GM21526 (cell line): Measurements from ENCODE around the gene NUBP2.

Experiments used
- ATAC-seq: cut with Tn5 transposase; IDR thresholded peaks from one replicate; pipeline ENCODE4 v1.9.1; 2021; ENCODE audit warnings: moderate library complexity; ENCODE audit not compliant: unreplicated experiment, low FRiP score

Gene NUBP2

DNA sequence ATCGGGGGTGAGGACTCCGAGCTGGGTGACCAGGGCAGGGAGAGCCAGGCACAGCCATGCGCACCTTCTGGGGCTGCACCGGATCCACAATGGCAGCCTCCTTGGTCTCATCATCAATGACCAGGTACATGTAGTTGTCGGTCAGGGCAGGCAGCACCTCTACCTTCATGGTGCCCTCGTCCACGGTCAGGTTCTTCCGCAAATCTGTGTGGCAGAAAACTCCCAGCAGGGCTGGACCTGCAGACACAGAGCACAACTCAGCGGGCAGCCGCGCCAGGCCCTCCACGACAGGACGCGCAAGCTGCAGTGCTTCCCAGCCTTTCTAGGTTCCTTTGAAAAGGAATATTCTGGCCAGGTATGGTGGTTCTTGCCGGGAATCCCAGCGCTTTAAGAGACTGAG lies 40.0 kb downstream of the NUBP2 start:
- ATAC-seq: no peak

DNA sequence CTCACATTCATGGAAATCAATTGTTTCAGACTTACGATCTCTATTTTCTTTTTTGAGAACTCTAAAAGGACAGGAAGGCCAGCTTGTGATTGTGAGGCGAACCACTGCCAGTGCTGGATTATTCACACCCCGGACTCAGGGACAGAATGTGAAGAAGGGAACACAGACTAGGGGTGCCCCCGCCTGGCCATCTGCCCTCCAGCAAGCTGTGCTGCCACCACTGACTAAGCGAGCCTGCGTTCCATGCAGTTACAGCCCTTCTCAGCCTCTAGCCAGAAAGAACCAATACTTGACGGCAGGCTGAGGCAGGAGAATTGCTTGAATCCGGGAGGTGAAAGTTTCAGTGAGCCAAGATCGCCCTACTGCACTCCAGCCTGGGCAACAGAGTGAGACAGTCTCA lies 41.1 kb downstream of the NUBP2 start:
- ATAC-seq: no peak

DNA sequence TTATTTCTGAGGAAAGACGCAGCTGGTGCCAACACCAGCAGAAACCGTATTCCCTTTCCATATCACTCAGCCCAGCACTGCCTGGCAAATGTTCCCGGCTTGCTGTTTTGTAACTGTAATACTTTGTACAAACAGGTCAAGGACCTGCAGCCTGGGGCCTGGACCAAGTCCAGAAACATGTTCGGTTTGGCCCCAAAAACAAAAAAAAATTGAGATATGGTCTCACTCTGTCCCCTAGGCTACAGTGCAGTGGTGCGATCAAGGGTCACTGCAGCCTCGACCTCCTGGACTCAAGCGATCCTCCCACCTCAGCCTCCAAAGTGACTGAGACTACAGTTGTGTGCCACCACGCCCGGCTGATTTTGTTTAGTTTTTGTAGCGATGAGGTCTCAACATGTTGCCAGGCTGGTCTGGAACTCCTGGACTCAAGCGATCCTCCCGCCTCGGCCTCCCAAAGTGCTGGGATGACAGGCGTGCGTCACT lies 42.7 kb downstream of the NUBP2 start:
- no peak for ATAC-seq

DNA sequence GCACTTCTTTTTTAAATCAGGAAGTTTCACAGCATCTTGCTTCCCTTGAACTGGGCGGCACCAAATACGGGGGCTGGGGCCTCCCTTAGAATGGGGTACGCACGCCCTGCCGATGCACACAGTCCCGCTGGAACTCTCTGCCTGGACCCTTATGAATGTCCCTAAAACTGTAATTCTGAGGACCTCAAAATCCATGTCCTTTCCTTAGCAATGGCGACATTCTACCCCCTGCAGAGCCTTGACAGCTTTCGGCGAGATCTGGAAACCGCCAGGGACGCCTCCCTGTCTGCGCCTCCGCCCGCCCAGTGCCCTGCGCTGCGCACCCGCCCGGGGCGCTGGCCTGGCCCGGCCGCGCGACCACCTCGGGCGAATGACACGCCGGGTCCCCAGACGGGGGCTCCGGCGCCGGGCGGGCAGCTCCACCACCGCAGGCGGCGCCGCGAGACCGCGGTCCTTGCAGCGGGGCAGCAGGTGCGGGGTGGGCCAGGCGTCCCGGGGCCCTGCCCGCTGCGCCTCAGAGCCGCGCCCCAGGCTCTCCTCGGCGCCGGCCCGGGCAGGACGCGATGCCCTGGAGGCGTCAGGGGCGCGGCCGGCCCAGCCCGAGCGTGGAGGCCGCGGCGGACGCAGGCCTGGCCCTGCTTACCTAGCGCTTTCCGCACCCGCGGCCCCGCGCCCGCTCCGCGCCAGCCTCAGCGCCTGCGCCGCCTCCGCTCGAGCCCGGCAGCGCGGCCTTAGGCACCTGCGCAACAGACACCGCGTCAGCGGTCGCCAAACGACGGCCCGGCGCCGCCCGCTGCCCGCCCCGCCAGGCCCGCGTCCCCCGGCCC lies 43.3 kb downstream of the NUBP2 start:
- peak; percentile 53 for ATAC-seq

DNA sequence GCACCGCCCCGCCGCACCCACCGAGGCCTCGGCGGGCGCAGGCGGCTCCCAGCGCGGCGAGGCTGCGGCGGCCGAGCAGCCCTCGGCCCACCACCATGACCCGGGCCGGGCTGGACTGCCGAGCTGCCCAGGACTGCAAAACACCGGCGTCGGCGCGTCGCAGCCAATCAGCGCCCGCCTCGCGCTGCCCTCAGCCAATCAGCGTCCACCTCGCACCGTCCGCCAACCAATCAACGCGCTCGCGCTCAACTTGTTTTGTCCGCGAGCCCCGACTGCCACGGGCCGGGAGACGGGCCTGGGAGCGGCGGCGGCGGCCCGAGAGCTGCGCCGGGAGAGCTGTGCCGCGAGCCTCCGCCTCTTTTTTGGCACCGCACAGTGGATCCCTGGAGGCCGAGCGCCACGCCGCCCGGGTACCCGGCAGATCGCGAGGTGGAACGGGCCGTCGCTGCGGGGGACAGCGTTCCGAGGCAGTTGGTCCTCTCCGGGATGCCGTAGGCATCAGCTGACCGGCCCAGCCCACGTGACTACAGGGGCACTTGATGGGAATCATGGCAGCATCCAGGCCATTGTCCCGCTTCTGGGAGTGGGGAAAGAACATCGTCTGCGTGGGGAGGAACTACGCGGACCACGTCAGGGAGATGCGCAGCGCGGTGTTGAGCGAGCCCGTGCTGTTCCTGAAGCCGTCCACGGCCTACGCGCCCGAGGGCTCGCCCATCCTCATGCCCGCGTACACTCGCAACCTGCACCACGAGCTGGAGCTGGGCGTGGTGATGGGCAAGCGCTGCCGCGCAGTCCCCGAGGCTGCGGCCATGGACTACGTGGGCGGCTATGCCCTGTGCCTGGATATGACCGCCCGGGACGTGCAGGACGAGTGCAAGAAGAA lies 44.2 kb downstream of the NUBP2 start, which contains the start of the genes FAHD1 and HAGH:
Gene FAHD1, plus strand, starts transcription at position 516 of the 883 bp plus-strand sequence. Its CDS starts 33 bp downstream, at position 549.
Gene HAGH, minus strand, starts transcription at position 135 of the 883 bp plus-strand sequence. Its CDS starts 38 bp downstream, at position 97.
- peak; percentile 69 for ATAC-seq

DNA sequence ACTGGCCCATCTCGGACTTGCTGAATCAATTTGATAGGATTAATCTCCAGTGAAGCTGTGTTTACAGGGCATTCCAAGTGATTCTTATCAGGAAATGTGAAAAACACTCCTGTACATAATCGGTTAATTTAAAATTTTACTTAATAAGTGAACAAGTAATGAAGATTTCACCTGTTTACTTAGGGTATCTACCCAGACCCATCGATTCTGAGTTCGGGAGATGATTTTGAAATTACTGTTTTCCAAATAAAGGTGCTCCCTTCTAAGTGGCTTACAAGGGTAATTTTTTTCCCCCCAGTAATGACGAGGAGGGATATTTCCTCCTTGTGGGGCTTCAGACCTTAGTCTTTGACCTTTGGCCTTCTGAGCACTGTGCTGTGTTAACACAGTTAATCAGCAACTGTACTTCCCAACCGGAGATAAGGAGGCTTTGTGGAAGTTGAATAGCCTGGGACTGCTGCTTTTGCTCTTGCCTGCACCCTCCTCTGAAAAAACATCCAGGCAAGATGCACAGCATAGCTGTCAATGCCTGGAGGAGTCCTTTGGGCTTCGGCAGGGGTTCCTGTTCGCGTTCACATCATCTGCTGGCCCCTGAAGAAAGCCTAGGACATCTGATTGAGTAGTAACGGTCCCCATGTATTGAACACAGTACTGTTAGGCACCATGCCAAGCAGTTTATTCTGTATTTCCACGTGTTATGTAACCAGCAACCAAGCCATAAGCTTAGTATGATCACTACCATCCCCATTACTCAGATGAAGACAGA lies 46.1 kb downstream of the NUBP2 start:
- ATAC-seq: no peak

DNA sequence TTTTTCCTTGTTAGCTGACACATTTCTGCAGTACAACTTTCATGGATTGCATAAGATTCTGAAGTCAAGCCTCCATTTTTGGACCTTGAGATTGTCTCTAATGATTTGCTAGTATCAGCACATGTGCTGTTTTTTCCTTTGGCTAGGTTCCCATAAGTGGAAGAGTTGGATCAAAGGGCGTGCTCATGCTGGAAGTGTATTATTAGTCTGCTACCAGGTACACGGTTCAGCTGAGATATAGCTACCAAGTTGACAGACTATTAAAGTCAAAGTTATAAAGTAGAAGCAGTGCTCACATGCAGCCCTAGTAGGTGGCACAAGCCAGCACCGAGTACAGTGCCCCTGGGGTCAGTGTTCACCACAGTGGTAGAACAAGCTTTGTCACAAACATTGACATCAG lies 47.5 kb downstream of the NUBP2 start:
- no peak for ATAC-seq

DNA sequence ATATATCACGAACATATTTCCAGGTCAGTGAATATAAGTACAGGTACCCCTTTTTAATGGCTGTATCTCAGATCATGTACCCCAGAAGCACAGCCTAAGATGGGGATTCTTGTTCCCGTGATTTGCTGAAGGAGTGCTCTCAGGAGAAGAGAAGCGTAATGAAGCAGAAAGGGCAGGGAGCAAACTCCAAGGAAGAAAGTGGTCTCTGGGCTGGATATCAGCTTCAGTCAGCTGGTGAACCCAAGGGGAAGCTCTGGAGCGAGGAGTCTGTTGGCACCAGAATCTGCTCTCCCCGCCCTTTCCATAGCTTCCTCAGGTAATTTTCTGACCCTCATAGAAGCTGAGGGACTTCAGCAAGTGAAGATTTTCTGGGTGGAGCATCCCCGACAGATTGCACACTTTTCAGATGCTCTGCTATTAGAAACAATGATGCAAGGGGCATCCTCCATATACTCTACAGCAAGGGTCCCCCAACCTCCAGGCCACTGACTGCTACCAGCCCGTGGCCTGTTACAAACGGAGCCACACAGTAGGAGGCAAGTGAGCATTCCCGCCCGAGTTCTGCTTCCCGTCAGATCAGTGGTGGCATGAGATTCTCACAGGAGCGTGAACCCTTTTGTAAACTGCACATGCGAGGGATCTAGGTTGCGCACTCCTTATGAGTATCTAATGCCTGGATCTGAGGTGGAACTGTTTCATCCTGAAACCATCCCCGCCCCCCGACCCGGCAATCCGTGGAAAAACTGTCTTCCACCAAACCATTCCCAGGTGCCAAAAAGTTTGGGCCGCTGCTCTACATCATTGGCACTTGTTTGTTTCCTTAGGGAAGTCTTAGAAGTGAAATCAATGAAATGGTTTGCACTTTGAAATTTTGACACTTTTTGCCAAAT lies 48.7 kb downstream of the NUBP2 start:
- ATAC-seq: no peak

DNA sequence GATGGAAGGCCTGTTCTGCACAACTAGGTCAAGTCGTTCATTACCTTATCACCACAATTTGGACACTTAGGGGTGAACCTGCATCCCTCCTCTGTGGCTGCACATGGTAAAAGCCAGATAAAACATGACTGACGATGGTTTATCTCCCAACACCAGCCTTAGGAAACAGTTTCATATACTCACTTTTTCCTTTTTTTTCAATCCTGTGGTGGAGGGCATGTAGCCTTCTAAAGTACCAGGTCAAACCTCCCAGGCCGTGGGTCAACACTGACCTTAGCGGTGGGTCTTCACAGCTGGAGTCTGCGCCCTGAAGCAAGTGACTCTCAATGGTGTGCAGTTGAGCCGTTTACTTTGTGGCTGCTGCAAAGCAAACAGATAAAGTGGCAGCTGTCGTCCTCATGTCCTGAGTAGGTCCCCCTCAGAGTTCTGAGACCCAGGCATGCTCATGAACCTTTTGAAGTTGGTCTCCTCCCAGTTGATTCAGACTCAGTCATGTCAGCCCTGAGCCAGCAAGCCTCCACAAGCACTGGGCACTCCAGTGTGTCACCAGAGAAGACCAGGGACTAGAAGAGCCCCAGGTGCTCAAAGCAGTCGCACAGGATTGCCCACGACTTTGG lies 50.2 kb downstream of the NUBP2 start:
- ATAC-seq: no peak

DNA sequence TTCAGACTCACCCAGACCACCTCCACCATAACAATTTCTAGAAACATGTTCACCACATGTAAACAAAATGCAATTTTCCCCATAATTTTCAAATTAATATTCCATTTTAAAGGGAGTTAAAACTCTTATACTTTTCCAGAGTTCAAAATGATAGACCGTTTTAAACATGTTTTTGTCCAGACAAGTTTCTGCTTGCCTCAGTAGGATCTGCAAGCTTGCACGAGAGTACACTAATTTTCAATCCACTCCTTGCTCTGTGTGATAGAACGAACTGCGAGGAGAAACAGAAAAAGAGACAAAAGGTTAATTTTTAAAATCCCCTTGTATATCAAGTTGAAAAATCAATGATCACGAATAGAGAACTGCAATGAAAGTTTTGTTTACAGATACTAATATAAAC lies 51.3 kb downstream of the NUBP2 start:
- ATAC-seq: no peak
